ENCODE results near the gene AP1G2. TPM values are rescaled to one million over a fixed set of nuclear protein-coding genes. Genes with fewer than 3 reads are reported as not detected.

The AP1G2 gene
- total and polyA plus RNA-seq, 2 of the 13 experiments (the other 11 are each of a cell fraction or from before 2014, with no cell fraction given) = 96.9 to 611 TPM

DNA sequence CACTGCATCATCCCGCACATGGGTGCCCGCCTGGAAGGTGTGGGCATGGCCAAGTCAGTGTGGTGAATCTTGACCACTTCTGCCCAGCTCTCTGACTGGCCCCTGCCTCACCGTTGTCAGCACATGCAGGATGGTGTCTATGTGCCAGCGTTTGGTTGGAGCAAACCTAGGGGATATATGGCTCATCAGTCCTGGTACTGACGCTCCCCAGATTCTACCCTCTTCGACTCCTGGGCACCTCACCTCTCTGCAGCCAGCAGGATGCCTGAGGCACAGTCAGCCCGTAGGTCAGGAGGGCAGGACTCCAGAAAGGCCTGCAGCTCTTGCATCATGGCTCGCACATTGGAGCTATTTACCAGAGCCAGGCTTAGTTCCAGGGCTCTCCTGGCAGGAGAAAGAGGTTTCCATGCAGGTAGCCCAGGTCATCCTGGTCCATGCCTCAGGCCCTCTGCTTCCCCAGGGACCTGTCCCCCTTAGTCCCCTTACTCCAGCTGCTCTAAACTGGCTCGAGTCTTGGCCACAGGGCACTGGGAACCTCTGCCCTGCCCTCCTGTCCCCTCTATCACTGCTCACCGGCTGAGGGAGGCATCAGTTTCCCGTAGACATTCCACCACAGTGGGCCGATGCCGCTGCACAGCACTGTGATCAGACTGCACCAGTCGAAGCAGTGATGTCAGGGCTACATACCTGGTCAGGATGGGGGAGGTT is 4.0 kb downstream of the AP1G2 start (continued):
- TF ChIP-seq ZNF776 (CRISPR knock-in tag; IDR thresholded peaks at IDR 0.05) (peak; percentile 71; the same call in 1 of the 2 replicates), ZNF333 (CRISPR knock-in tag; IDR thresholded peaks at IDR 0.05; ENCODE audit: borderline replicate concordance) (no peak), ZNF567 (CRISPR knock-in tag; IDR thresholded peaks at IDR 0.05; ENCODE audit: borderline replicate concordance) (no peak), RBFOX2 (IDR thresholded peaks at IDR 0.05; ENCODE audit: low read depth, low read length) (peak; percentile 54; the same call in 1 of the 2 replicates), ATF7 (IDR thresholded peaks at IDR 0.05) (no peak), ATF7 (CRISPR knock-in tag; IDR thresholded peaks at IDR 0.05) (0 out of 2 replicates have a peak, but pooled peaks have one; percentile 31), ZNF788 (CRISPR knock-in tag; IDR thresholded peaks at IDR 0.05; ENCODE audit: borderline replicate concordance) (0 out of 2 replicates have a peak, but pooled peaks have one; percentile 3), NRL (CRISPR knock-in tag; IDR thresholded peaks at IDR 0.05; ENCODE audit: borderline replicate concordance) (peak; percentile 30; the same call in 1 of the 2 replicates)
- TF ChIP-seq, protein P1, sequence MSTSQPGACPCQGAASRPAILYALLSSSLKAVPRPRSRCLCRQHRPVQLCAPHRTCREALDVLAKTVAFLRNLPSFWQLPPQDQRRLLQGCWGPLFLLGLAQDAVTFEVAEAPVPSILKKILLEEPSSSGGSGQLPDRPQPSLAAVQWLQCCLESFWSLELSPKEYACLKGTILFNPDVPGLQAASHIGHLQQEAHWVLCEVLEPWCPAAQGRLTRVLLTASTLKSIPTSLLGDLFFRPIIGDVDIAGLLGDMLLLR (CRISPR knock-in tag; IDR thresholded peaks at IDR 0.05) = 0 out of 2 replicates have a peak, but pooled peaks have one; percentile 61
- TF ChIP-seq, protein P2, sequence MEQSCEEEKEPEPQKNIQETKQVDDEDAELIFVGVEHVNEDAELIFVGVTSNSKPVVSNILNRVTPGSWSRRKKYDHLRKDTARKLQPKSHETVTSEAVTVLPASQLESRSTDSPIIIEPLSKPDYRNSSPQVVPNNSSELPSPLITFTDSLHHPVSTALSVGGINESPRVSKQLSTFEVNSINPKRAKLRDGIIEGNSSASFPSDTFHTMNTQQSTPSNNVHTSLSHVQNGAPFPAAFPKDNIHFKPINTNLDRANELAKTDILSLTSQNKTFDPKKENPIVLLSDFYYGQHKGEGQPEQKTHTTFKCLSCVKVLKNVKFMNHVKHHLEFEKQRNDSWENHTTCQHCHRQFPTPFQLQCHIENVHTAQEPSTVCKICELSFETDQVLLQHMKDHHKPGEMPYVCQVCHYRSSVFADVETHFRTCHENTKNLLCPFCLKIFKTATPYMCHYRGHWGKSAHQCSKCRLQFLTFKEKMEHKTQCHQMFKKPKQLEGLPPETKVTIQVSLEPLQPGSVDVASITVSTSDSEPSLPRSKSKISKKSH (CRISPR knock-in tag; IDR thresholded peaks at IDR 0.05; ENCODE audit: borderline replicate concordance) = 0 out of 2 replicates have a peak, but pooled peaks have one; percentile 57
